Left ventricle myocardium inferior (tissue), 1 donor: ENCODE measurements around the gene TNK2. TPM values are rescaled to one million over a fixed set of nuclear protein-coding genes. Genes with fewer than 3 reads are reported as not detected.

Experiments
- DNase-seq: peaks from one replicate; pipeline ENCODE4 v3.0.0-alpha.2; 2020
- H3K27ac ChIP-seq: fragments of 200-600 bp; replicated peaks from 2 replicates; pipeline ENCODE4 v1.8.0; 2021
- H3K27me3 ChIP-seq: fragments of 200-600 bp; 2 replicates; pipeline ENCODE4 v1.8.0; 2021; ENCODE audit warnings: low read depth
- H3K36me3 ChIP-seq: fragments of 200-600 bp; 2 replicates; pipeline ENCODE4 v1.8.0; 2021
- H3K4me1 ChIP-seq: fragments of 200-600 bp; 2 replicates; pipeline ENCODE4 v1.8.0; 2021
- H3K4me3 ChIP-seq: fragments of 200-600 bp; 2 replicates; pipeline ENCODE4 v1.8.0; 2021; ENCODE audit warnings: mild to moderate bottlenecking, moderate library complexity
- H3K9me3 ChIP-seq: fragments of 200-600 bp; replicated peaks from 2 replicates; pipeline ENCODE4 v1.8.0; 2021
- CTCF ChIP-seq: fragments of 200-600 bp; IDR thresholded peaks from 2 replicates; pipeline ENCODE4 v1.8.0; 2021; ENCODE audit warnings: antibody characterized with exemption, mild to moderate bottlenecking, borderline replicate concordance
- intact Hi-C: fragments of 100-400 bp; cut with micrococcal nuclease; formaldehyde crosslinking; loops from one replicate; pipeline ENCODE4 v1.11.0; 2022
- total RNA-seq: library from RNA; stranded (reverse); fragmentation: NEBNext Ultra II Directional; extraction: Animal tissue kit (Norgen Biotek cat#: 25700); gene quantifications from one replicate; pipeline ENCODE4 v1.2.1, GENCODE V29; 2021
- donor health status: DM: no; HTN: yes; CAD: no; lungs with severe emphysema.

Gene TNK2
- total RNA-seq, 1 donor from 2014 or later: 33.2 TPM

- no peak overlapping the region for H3K27ac ChIP-seq
- H3K4me1 ChIP-seq: no peaks in the 10 kb centered on the region
- no peak for TF ChIP-seq CTCF
- no peaks in the 10 kb centered on the region for H3K9me3 ChIP-seq
- H3K4me3 ChIP-seq: no peak overlapping the region
- intact Hi-C loops: no loop called here
- H3K36me3 ChIP-seq: peaks cover 45% of the 10 kb centered on the region
- DNase-seq: no peak
- H3K27me3 ChIP-seq: no peaks in the 10 kb centered on the region
Measured at GRCh38 chr3:195877136-195877715, 31.1 kb downstream of the TNK2 start.

DNA sequence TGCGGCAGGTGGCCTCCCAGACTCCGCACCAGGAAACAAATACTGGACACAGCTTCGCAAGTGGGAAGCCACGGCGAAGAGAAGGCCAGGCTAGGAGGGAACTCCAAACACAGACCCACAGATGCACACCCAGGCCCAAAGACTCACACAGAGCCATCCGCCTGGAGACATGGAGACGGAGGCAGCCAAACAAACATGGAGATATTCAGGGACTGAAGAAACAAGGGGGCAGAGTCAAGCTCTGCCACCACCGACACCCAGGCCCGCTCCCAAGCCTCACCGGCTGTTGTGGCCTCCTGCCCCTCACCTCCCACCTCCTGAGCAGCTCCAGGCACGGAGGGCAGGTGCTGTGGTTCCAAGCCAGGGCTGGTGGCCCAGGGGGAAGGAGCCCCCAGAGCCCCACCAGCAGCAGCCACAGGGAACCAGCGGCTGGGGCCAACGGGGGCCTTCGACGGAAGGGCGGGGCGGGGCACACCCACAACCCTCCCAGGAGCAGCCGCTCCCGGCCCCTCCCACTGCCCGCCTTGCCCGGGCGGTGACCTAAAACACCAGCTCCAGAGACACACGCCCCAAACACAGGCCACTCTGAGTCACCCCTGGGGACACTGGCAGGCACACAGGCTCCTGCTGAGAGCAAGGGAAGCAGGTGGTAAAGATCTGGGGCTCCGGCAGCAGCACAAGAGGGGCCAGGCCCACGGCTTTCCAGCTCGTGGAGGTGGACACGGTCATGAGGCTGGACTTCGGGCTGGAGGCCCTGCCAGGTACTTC lies 31.9 kb downstream of the TNK2 start:
- H3K4me1 ChIP-seq: no peaks in the 10 kb centered on the region
- H3K27me3 ChIP-seq: no peaks in the 10 kb centered on the region
- TF ChIP-seq CTCF: no peak
- no peaks in the 10 kb centered on the region for H3K9me3 ChIP-seq
- H3K36me3 ChIP-seq: peaks cover 44% of the 10 kb centered on the region
- no peak overlapping the region for H3K4me3 ChIP-seq
- DNase-seq: no peak
- H3K27ac ChIP-seq: no peak overlapping the region
- intact Hi-C loops: no loop called here

- H3K27me3 ChIP-seq: no peaks in the 10 kb centered on the region
- TF ChIP-seq CTCF: no peak
- no peak overlapping the region for H3K4me3 ChIP-seq
- peaks cover 50% of the 10 kb centered on the region for H3K36me3 ChIP-seq
- H3K4me1 ChIP-seq: no peaks in the 10 kb centered on the region
- H3K9me3 ChIP-seq: no peaks in the 10 kb centered on the region
- no peak for DNase-seq
- intact Hi-C loops: no loop called here
- no peak overlapping the region for H3K27ac ChIP-seq
Measured at GRCh38 chr3:195875482-195876236, 32.7 kb downstream of the TNK2 start.

- Histone ChIP-seq H3K36me3 (peaks cover 45% of the 10 kb centered on the region), H3K4me1 (no peaks in the 10 kb centered on the region), H3K27me3 (no peaks in the 10 kb centered on the region), H3K9me3 (no peaks in the 10 kb centered on the region), H3K4me3 (no peak overlapping the region), H3K27ac (no peak overlapping the region)
- DNase-seq: no peak
- no peak for TF ChIP-seq CTCF
- intact Hi-C loops: no loop called here
Measured at GRCh38 chr3:195873971-195874370, 34.4 kb downstream of the TNK2 start.

DNA sequence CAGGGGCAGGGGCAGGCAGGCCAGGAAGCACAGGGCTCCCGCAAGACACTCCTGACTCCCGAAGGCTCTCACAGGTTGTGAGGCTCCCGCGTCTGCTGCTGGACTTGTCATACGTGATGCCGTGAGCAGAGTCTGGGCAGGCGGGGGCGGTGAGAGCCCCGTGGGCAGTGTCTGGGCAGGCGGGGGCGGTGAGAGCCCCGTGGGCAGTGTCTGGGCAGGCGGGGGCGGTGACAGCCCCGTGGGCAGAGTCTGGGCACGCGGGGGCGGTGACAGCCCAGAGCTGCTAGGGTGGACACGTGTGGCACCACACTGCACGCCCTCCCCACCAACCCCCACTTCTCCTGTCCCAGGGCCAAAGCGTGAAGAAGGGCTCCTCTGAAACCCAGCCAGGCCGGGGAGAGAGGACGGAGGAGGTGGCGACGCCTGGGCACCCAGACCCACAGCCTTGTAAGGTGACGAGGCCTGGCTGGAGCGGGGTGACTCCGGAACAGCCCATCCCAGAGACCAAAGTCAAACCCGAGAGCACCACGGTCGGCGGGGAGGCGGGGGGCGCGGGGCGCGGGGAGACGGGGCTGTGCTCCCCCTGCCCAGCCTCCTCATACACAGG lies 35.0 kb downstream of the TNK2 start:
- Histone ChIP-seq H3K4me3 (no peak overlapping the region), H3K27me3 (no peaks in the 10 kb centered on the region), H3K9me3 (no peaks in the 10 kb centered on the region), H3K36me3 (peaks cover 45% of the 10 kb centered on the region), H3K4me1 (no peaks in the 10 kb centered on the region), H3K27ac (no peak overlapping the region)
- DNase-seq: no peak
- TF ChIP-seq CTCF: no peak
- intact Hi-C loops: no loop called here
